GM15510 (cell line): ENCODE measurements around the gene U2SURP.

ENCODE experiments used
- POLR2A ChIP-seq: IDR thresholded peaks from 3 replicates; pipeline ENCODE4 v1.6.1; 2011; ENCODE audit warnings: borderline replicate concordance; ENCODE audit not compliant: insufficient read length; ENCODE audit errors: extremely low read depth

U2SURP gene

GRCh38 chr3:142990721-142991120 is 10.6 kb upstream of the U2SURP start:
- no peak for TF ChIP-seq POLR2A

- no peak for TF ChIP-seq POLR2A
Measured at GRCh38 chr3:142992323-142992722, 9.0 kb upstream of the U2SURP start.

GRCh38 chr3:142993958-142994442 is 7.4 kb upstream of the U2SURP start:
- TF ChIP-seq POLR2A: no peak

GRCh38 chr3:142997330-142997729 is 4.0 kb upstream of the U2SURP start:
- TF ChIP-seq POLR2A: no peak

- no peak for TF ChIP-seq POLR2A
Measured at GRCh38 chr3:142998439-142998838, 2.9 kb upstream of the U2SURP start.

GRCh38 chr3:142999881-143000280 is 1.5 kb upstream of the U2SURP start:
- no peak for TF ChIP-seq POLR2A

- TF ChIP-seq POLR2A: no peak
Measured at GRCh38 chr3:143000528-143000927, 842 bp upstream of the U2SURP start.

- no peak for TF ChIP-seq POLR2A
Measured at GRCh38 chr3:143001034-143001368, 369 bp upstream of the U2SURP start.

GRCh38 chr3:143002083-143002712 is 828 bp downstream of the U2SURP start:
- no peak for TF ChIP-seq POLR2A

- no peak for TF ChIP-seq POLR2A
Measured at GRCh38 chr3:143002727-143003126, 1.4 kb downstream of the U2SURP start.

GRCh38 chr3:143004823-143005222 is 3.5 kb downstream of the U2SURP start:
- TF ChIP-seq POLR2A: no peak

- TF ChIP-seq POLR2A: no peak
Measured at GRCh38 chr3:143010024-143010423, 8.7 kb downstream of the U2SURP start.

GRCh38 chr3:143011705-143012104 is 10.3 kb downstream of the U2SURP start:
- TF ChIP-seq POLR2A: no peak

- no peak for TF ChIP-seq POLR2A
Measured at GRCh38 chr3:143014921-143015320, 13.6 kb downstream of the U2SURP start.

GRCh38 chr3:143016321-143016972 is 15.1 kb downstream of the U2SURP start:
- no peak for TF ChIP-seq POLR2A

- no peak for TF ChIP-seq POLR2A
Measured at GRCh38 chr3:143024351-143024960, 23.1 kb downstream of the U2SURP start.
